NCI-H2196 treated with DMSO at 0.1 percent for 48 hours (cell line): Measurements from ENCODE around the gene TIFAB.

Experiments
- DNase-seq: peaks from one replicate; lab custom pipeline; 2025; ENCODE audit not compliant: unreplicated experiment; lab: John Stamatoyannopoulos, UW

The TIFAB gene

GRCh38 chr5:135428586-135428985 is 23.6 kb downstream of the TIFAB start:
- DNase-seq: no peak

GRCh38 chr5:135426102-135427082 is 25.8 kb downstream of the TIFAB start:
- peak; percentile 12 for DNase-seq

- DNase-seq: no peak
Observed at GRCh38 chr5:135425641-135426040, 26.5 kb downstream of the TIFAB start.

GRCh38 chr5:135423846-135424168 is 28.3 kb downstream of the TIFAB start:
- no peak for DNase-seq

GRCh38 chr5:135423146-135423845 is 28.9 kb downstream of the TIFAB start:
- no peak for DNase-seq

- DNase-seq: no peak
Observed at GRCh38 chr5:135422419-135422818, 29.7 kb downstream of the TIFAB start.

GRCh38 chr5:135417083-135417482 is 35.1 kb downstream of the TIFAB start:
- DNase-seq: no peak

- no peak for DNase-seq
Observed at GRCh38 chr5:135405082-135405481, 47.1 kb downstream of the TIFAB start.

GRCh38 chr5:135402031-135402430 is 50.1 kb downstream of the TIFAB start:
- DNase-seq: no peak

- no peak for DNase-seq
Observed at GRCh38 chr5:135400866-135401265, 51.3 kb downstream of the TIFAB start.

- no peak for DNase-seq
Observed at GRCh38 chr5:135399794-135400542, 52.2 kb downstream of the TIFAB start.

GRCh38 chr5:135398855-135399793 is 53.0 kb downstream of the TIFAB start, which contains the start of gene MACROH2A1:
Gene MACROH2A1 (minus strand): TSS chr5:135399231. CDS start chr5:135389093, 10,138 bp downstream.
- DNase-seq: peak; percentile 51

- DNase-seq: peak; percentile 24
Observed at GRCh38 chr5:135398160-135398854, 53.8 kb downstream of the TIFAB start.
